ENCODE data around the gene CDH13.

The CDH13 gene

DNA sequence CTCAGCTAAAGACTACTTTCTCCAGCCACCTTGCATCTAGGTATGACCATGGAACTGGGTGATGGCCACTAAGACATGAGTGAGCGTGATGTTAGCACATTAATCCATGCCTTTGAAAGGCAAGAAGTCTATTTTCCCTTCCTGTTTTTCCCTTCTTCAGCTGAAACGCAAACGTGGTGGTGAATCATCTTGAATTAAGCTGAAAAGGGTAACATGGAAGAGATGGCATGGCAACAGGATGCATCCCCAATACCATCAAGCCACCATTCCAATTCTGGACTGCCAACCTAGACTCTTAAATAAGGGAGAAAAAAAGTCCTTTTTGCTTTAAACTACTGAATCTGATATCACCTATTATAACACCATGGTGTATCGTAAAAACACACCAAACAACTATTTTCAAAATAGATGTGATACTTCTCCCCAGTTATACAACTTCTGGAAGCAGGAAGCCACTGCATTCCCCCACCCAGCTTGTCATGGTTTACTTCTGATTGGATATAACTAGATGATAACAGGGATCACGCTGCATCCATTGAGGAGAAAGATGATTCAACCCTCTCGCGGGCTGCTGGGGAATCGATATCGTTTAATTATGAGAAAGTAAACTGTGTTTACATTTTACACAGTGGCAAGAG is 368.6 kb downstream of the CDH13 start:
- Histone ChIP-seq H3K4me1 (ENCODE audit: insufficient read depth, low read length) (no peaks in the 10 kb centered on the region), H3K27ac (ENCODE audit: low read depth, low read length) (no peak overlapping the region), H3K4me3 (ENCODE audit: low read depth in 1 of 2, low read length in 2 of 2) (no peak overlapping the region)

GRCh38 chr16:82995924-82996441 is 369.2 kb downstream of the CDH13 start:
- H3K27ac ChIP-seq (ENCODE audit: low read depth, low read length) = no peak overlapping the region
- no peaks in the 10 kb centered on the region for H3K36me3 ChIP-seq (ENCODE audit: insufficient read depth, low read length)
- H3K4me3 ChIP-seq (ENCODE audit: low read depth in 1 of 2, low read length in 2 of 2) = no peak overlapping the region
- no peak overlapping the region for H3K9ac ChIP-seq (ENCODE audit: low read length)
- no peaks in the 10 kb centered on the region for H3K4me1 ChIP-seq (ENCODE audit: insufficient read depth, low read length)
- no peaks in the 10 kb centered on the region for H3K9me3 ChIP-seq (ENCODE audit: low read length)
- H3K27me3 ChIP-seq (ENCODE audit: control insufficient read depth in 1 of 2, insufficient read depth in 2 of 2, low read length in 2 of 2) = no peaks in the 10 kb centered on the region

More for the DNA sequence above, 368.6 kb downstream of the CDH13 start:
- Histone ChIP-seq H3K36me3 (ENCODE audit: insufficient read depth, low read length) (no peaks in the 10 kb centered on the region), H3K27me3 (ENCODE audit: control insufficient read depth in 1 of 2, insufficient read depth in 2 of 2, low read length in 2 of 2) (no peaks in the 10 kb centered on the region), H3K9me3 (ENCODE audit: low read length) (no peaks in the 10 kb centered on the region), H3K9ac (ENCODE audit: low read length) (no peak overlapping the region)

GRCh38 chr16:82996814-82997213 is 370.0 kb downstream of the CDH13 start:
- Histone ChIP-seq H3K9me3 (ENCODE audit: low read length) (no peaks in the 10 kb centered on the region), H3K27me3 (ENCODE audit: control insufficient read depth in 1 of 2, insufficient read depth in 2 of 2, low read length in 2 of 2) (no peaks in the 10 kb centered on the region), H3K4me1 (ENCODE audit: insufficient read depth, low read length) (no peaks in the 10 kb centered on the region), H3K9ac (ENCODE audit: low read length) (no peak overlapping the region), H3K36me3 (ENCODE audit: insufficient read depth, low read length) (no peaks in the 10 kb centered on the region), H3K4me3 (ENCODE audit: low read depth in 1 of 2, low read length in 2 of 2) (no peak overlapping the region), H3K27ac (ENCODE audit: low read depth, low read length) (no peak overlapping the region)

- H3K36me3 ChIP-seq (ENCODE audit: insufficient read depth, low read length) = no peaks in the 10 kb centered on the region
- no peak overlapping the region for H3K4me3 ChIP-seq (ENCODE audit: low read depth in 1 of 2, low read length in 2 of 2)
- H3K4me1 ChIP-seq (ENCODE audit: insufficient read depth, low read length) = no peaks in the 10 kb centered on the region
- H3K27me3 ChIP-seq (ENCODE audit: control insufficient read depth in 1 of 2, insufficient read depth in 2 of 2, low read length in 2 of 2) = no peaks in the 10 kb centered on the region
- no peaks in the 10 kb centered on the region for H3K9me3 ChIP-seq (ENCODE audit: low read length)
- no peak overlapping the region for H3K9ac ChIP-seq (ENCODE audit: low read length)
- H3K27ac ChIP-seq (ENCODE audit: low read depth, low read length) = no peak overlapping the region
Measured at GRCh38 chr16:82999711-83000110, 372.9 kb downstream of the CDH13 start.

GRCh38 chr16:83002351-83003334 is 375.9 kb downstream of the CDH13 start:
- no peaks in the 10 kb centered on the region for H3K9me3 ChIP-seq (ENCODE audit: low read length)
- no peaks in the 10 kb centered on the region for H3K27me3 ChIP-seq (ENCODE audit: control insufficient read depth in 1 of 2, insufficient read depth in 2 of 2, low read length in 2 of 2)
- H3K4me3 ChIP-seq (ENCODE audit: low read depth in 1 of 2, low read length in 2 of 2) = no peak overlapping the region
- no peak overlapping the region for H3K9ac ChIP-seq (ENCODE audit: low read length)
- no peaks in the 10 kb centered on the region for H3K36me3 ChIP-seq (ENCODE audit: insufficient read depth, low read length)
- no peak overlapping the region for H3K27ac ChIP-seq (ENCODE audit: low read depth, low read length)
- H3K4me1 ChIP-seq (ENCODE audit: insufficient read depth, low read length) = no peaks in the 10 kb centered on the region

DNA sequence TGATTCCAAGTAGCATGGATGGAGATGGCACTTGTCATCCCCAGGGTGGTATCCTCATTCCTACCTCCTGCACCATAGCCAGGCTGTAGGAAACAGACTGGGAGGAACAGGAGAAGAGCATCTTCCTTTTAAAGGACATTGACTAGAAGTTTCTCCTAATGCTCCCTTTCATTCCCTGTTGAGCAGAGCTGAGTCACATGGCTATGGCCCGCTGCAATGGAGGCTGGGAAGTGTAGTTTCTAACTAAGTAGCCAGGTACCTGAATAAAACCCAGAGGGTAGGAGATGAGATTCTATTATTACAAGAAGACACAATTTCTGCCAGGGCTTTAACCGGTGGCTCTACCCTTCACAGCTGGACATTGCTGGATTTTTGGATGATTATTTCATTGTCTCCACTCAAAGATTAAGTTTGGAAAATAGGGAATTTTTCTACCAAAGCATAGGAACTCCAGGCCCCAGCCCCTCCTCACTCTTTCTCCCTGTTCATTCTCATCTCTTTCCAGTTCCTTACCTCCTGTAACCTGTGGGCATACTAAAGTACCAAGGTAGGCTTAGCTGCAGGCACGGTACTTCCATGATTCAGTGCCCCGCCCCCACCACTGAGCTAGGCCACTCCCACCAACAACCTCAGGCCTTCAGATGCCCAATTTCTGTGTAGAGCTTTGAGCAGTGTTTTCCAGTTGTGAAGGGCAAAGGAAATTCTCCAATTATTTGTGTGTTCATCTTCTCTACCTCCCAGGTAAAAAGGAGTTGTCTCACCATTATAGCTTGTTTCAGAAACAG is 378.3 kb downstream of the CDH13 start:
- Histone ChIP-seq H3K9ac (ENCODE audit: low read length) (no peak overlapping the region), H3K9me3 (ENCODE audit: low read length) (no peaks in the 10 kb centered on the region), H3K4me1 (ENCODE audit: insufficient read depth, low read length) (no peaks in the 10 kb centered on the region), H3K4me3 (ENCODE audit: low read depth in 1 of 2, low read length in 2 of 2) (no peak overlapping the region), H3K36me3 (ENCODE audit: insufficient read depth, low read length) (no peaks in the 10 kb centered on the region), H3K27ac (ENCODE audit: low read depth, low read length) (no peak overlapping the region), H3K27me3 (ENCODE audit: control insufficient read depth in 1 of 2, insufficient read depth in 2 of 2, low read length in 2 of 2) (no peaks in the 10 kb centered on the region)

DNA sequence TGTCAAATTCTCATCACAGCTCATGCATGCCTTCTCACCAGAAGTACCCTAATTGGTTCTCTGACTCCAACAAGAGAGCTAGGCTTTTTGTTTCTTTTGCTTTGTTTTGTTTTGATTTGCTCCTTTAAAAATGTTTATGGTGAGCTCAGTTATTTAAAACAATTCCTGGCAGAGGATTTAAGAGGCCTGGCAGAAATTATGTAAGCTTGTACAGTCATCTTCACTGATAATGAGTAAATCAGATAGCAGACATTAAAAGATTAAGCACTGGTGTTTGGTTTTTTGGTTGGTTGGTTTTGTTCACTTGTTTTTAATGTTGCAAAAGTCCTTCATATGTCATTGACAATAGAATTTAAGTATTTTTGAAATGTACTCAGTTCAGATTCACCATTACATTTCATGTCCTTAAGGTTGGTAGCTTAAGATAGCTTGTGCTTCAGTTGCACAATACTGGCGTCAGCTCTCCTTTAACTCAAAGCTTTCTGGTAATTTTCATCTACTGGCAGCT is 378.9 kb downstream of the CDH13 start:
- H3K9ac ChIP-seq (ENCODE audit: low read length) = no peak overlapping the region

GRCh38 chr16:83010776-83011720 is 384.3 kb downstream of the CDH13 start:
- Histone ChIP-seq H3K4me1 (ENCODE audit: insufficient read depth, low read length) (no peaks in the 10 kb centered on the region), H3K9ac (ENCODE audit: low read length) (no peak overlapping the region), H3K27ac (ENCODE audit: low read depth, low read length) (no peak overlapping the region)

More for the DNA sequence above, 378.9 kb downstream of the CDH13 start:
- no peaks in the 10 kb centered on the region for H3K27me3 ChIP-seq (ENCODE audit: control insufficient read depth in 1 of 2, insufficient read depth in 2 of 2, low read length in 2 of 2)
- no peak overlapping the region for H3K27ac ChIP-seq (ENCODE audit: low read depth, low read length)
- H3K4me1 ChIP-seq (ENCODE audit: insufficient read depth, low read length) = no peaks in the 10 kb centered on the region
- H3K4me3 ChIP-seq (ENCODE audit: low read depth in 1 of 2, low read length in 2 of 2) = no peak overlapping the region
- no peaks in the 10 kb centered on the region for H3K9me3 ChIP-seq (ENCODE audit: low read length)
- H3K36me3 ChIP-seq (ENCODE audit: insufficient read depth, low read length) = no peaks in the 10 kb centered on the region

DNA sequence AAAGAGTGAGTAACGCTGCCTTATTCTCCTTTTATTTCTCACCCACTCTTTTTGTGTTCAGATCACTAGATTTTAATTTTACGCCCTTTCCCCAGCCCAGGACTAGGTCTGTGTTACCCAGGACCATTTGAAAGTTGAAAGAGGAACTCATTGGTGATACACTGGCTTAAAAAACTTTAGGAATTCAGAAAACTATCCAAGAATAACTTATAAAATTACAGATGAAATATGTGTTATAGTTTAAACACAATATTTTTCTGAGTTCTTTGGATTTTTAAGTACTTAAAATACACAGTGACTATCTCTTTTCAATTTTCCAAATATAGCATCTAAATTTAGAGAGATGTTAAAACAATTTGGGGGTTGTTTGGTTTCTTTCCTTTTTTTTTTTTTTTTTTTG is 385.2 kb downstream of the CDH13 start:
- no peaks in the 10 kb centered on the region for H3K27me3 ChIP-seq (ENCODE audit: control insufficient read depth in 1 of 2, insufficient read depth in 2 of 2, low read length in 2 of 2)
- no peaks in the 10 kb centered on the region for H3K9me3 ChIP-seq (ENCODE audit: low read length)
- H3K27ac ChIP-seq (ENCODE audit: low read depth, low read length) = no peak overlapping the region
- no peak overlapping the region for H3K4me3 ChIP-seq (ENCODE audit: low read depth in 1 of 2, low read length in 2 of 2)
- H3K9ac ChIP-seq (ENCODE audit: low read length) = no peak overlapping the region
- H3K4me1 ChIP-seq (ENCODE audit: insufficient read depth, low read length) = no peaks in the 10 kb centered on the region
- no peaks in the 10 kb centered on the region for H3K36me3 ChIP-seq (ENCODE audit: insufficient read depth, low read length)

More at GRCh38 chr16:83010776-83011720, 384.3 kb downstream of the CDH13 start:
- Histone ChIP-seq H3K27me3 (ENCODE audit: control insufficient read depth in 1 of 2, insufficient read depth in 2 of 2, low read length in 2 of 2) (no peaks in the 10 kb centered on the region), H3K36me3 (ENCODE audit: insufficient read depth, low read length) (no peaks in the 10 kb centered on the region), H3K4me3 (ENCODE audit: low read depth in 1 of 2, low read length in 2 of 2) (no peak overlapping the region), H3K9me3 (ENCODE audit: low read length) (no peaks in the 10 kb centered on the region)

DNA sequence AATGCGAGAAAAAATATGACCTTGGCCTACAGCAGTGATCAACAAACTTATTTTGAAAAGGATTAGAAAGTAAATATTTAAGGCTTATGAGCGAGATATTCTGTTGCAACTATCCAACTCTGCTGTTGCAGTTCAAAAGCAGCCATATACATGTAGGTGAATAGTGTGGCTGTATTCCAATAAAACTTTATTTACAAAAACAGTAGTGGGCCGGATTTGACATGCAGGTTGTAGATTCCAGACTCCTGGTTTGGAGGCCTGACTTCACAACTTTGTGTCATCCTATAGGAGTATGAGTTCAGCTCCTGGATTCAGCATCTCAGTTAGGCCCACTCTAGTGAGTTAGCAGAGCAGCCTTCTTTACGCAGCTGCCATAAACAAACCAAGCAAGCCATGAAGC is 386.3 kb downstream of the CDH13 start:
- Histone ChIP-seq H3K4me1 (ENCODE audit: insufficient read depth, low read length) (no peaks in the 10 kb centered on the region), H3K36me3 (ENCODE audit: insufficient read depth, low read length) (no peaks in the 10 kb centered on the region), H3K9me3 (ENCODE audit: low read length) (no peaks in the 10 kb centered on the region), H3K27ac (ENCODE audit: low read depth, low read length) (no peak overlapping the region), H3K27me3 (ENCODE audit: control insufficient read depth in 1 of 2, insufficient read depth in 2 of 2, low read length in 2 of 2) (no peaks in the 10 kb centered on the region), H3K9ac (ENCODE audit: low read length) (no peak overlapping the region), H3K4me3 (ENCODE audit: low read depth in 1 of 2, low read length in 2 of 2) (no peak overlapping the region)

Measured in muscle layer of colon (tissue), 2 donors.